EH (cell line): ENCODE results near the gene ZBTB7B.

Experiments
- DNase-seq: peaks from one replicate; pipeline ENCODE4 v3.0.0-alpha.2; 2015; ENCODE audit warnings: low read depth

The ZBTB7B gene

DNA sequence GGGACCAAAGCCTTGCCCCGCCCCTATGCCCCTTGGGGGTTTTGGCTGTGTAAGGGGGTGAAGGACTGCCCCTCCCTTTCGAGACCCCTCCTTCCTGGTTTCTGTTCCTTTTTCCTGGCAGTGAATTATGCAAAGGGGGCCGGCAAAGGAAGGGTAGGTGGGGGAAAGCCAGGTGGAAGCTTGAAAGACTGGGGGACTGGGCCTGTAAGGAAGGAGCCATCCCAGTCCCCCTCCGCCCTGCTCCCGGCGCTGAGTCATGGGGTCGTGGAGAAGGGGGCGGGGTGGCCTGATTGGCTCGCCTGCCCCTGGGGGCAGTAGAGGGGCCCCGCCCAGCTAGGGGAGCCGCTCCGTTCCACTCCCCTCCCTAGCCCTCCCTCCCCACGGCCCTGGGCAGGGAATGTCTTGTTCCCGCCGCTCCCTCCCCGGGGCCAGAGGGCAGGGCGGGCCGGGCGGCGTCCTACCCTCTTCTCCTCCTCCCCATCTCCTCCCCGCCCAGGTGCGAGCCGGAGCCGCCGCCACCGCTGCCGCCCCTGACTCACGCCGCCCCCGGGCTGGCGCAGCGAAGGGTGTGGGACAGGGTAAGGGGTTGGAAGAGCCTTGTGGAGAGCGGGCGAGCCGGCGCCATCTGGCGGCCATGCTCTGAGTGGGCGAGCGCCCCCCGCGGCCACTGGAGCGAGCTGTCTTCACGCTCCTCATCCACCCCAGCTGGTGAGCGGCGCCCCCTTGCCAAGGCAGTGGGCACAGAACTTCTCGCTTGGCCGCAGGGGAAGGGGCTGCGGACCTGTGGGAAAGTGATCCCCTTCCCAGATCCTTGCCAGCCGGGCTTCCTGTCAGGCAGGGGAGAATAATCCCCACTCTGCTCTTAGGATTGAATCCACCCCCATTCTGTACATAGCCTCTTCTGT, 14.7 kb downstream of the ZBTB7B start:
- peak; percentile 84 for DNase-seq

- no peak for DNase-seq
Observed at GRCh38 chr1:155017946-155018316, 15.3 kb downstream of the ZBTB7B start.

- DNase-seq, result peak; percentile 35
Observed at GRCh38 chr1:155018617-155019348, 16.2 kb downstream of the ZBTB7B start.

GRCh38 chr1:155019377-155020245, 17.0 kb downstream of the ZBTB7B start:
- no peak for DNase-seq

GRCh38 chr1:155022136-155022926, 19.7 kb downstream of the ZBTB7B start:
- peak; percentile 26 for DNase-seq

DNA sequence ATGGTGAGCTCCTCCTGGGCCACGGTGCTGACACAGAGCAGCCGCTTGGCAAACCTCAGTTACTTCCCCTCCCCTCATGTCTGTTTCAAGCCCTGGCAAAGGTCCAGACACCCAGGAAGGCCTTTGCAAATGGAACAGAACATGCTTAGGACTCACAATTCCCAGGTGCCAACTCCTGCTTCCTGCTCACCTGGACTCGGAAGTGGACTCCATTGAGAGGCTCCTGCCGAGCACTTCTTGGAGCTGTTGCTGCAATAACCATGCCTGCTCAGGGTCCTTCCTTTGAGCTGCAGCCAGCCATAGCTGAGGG, 20.3 kb downstream of the ZBTB7B start:
- DNase-seq, result no peak

GRCh38 chr1:155023627-155024026, 21.0 kb downstream of the ZBTB7B start:
- DNase-seq, result no peak

DNA sequence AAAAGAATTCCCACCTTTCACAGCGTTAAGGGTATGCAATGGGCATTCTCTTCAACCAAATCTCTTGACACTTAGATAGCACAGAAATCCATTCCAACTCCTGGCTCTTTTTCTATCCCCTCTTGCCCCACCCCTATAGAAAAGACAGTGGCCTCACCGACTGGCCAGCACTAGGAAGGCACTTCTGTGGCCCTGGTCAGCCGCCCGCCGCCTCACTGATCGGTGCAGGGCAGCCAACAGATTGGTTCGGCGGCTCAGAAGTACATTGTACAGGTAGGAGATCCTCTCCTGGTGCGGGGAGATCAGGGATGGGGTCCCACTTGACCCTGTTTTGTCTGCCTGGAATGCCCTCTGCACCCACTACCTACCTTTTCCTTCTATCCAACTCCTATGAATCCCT, 21.7 kb downstream of the ZBTB7B start:
- no peak for DNase-seq

GRCh38 chr1:155026154-155026553, 23.6 kb downstream of the ZBTB7B start:
- no peak for DNase-seq

DNA sequence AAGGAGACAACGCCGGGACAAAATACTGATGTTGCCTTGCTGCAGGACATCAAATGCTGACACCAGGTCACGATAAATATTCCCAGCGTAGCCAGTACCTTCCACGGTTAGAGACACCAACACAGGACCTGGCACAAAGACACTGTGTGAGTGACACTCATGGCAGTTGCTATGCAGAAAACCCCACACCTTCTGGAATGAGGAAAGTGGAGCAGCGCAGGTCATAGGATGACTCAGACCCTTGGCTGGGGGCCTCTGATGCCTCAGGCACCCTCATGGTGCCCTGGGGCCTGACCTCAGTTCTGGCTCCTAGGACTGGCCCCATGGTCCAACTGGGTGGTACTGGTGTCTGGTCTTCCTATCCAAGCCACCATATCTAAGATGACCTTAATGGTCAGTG, 24.0 kb downstream of the ZBTB7B start:
- peak; percentile 42 for DNase-seq

DNA sequence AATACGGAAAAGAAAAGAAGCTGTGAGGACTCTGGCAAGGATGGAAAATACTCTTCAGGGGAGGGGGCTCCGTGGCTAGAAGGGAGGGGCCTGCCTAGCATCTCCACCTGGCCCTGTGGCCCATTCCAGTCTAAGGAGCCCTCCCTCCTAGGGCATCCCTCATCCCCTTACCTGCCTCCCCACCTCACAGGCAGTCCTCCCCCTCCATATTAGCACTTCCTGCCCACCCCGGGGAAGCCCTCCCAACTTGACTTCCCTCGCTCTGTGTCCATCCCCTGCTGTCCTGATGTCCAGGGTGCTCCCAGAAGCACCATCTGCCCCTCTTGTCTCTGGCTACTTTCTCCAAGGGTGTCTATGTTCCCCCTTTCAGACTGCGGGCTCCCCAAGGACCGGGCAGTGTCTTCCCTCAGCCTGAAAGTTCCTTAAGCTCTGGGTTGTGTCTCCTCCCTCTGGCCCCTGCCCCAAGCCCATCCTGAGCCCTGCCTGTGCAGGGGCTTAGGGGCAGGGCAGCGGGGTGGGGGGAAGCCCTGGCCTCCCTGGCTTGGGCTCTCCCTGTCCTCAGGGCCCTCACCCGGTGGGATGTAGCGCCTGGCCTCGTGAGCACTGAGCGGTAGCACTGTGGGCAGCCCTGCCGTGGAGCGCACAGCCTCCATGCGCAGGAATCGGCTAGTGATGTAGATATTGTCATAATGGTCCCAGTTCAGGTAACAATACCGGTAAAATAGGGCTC, 27.1 kb downstream of the ZBTB7B start:
- no peak for DNase-seq

GRCh38 chr1:155030243-155030795, 27.7 kb downstream of the ZBTB7B start:
- DNase-seq, result no peak

- DNase-seq, result no peak
Observed at GRCh38 chr1:155030899-155031298, 28.3 kb downstream of the ZBTB7B start.

DNA sequence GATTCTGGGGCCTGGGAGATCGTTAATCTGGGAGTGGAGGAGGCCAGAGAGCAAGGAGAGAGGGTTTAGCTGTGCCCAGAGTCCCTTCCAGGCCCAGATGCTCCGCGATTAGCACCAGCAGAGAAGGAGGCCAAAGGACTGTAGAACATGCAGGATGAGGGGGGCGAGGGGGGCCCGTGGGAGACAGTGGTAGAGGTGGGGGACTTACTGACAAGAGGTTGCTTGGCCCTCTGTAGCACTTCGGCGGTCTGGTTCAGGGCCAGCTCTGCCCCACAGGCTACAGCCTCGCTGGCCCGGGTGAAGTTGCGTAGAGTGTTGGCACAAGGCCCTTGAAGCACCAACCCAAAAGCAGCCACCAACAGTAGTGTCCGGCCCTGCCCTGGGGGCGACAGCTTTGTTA, 30.3 kb downstream of the ZBTB7B start:
- no peak for DNase-seq

DNA sequence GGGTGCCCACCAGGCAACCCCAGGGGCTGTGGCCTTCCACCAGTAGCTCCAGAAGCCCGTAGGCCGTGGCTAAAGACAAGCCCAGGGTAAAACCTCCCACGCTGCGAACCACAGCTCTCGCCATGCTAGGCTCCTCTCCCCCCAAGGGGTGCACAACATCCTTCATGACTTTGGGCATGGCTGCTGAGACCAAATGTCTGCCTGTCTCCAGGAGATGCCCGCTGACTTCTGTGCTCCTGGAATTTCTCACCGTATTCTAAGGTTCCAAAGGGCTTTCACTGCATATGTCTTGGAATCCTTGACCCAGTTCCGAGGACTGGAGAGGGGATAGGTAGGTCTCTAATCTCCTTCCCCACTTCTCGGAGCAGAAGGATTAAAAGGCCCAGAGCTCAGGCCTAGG, 30.9 kb downstream of the ZBTB7B start, which contains the start of the genes DCST1 and DCST2:
TSS of gene DCST1 (plus strand) at position 301 of the 400 bp plus-strand sequence. CDS start 213 bp downstream, outside the sequence.
TSS of gene DCST2 (minus strand) at position 258 of the 400 bp plus-strand sequence. CDS start at position 178, 80 bp downstream.
- no peak for DNase-seq

DNA sequence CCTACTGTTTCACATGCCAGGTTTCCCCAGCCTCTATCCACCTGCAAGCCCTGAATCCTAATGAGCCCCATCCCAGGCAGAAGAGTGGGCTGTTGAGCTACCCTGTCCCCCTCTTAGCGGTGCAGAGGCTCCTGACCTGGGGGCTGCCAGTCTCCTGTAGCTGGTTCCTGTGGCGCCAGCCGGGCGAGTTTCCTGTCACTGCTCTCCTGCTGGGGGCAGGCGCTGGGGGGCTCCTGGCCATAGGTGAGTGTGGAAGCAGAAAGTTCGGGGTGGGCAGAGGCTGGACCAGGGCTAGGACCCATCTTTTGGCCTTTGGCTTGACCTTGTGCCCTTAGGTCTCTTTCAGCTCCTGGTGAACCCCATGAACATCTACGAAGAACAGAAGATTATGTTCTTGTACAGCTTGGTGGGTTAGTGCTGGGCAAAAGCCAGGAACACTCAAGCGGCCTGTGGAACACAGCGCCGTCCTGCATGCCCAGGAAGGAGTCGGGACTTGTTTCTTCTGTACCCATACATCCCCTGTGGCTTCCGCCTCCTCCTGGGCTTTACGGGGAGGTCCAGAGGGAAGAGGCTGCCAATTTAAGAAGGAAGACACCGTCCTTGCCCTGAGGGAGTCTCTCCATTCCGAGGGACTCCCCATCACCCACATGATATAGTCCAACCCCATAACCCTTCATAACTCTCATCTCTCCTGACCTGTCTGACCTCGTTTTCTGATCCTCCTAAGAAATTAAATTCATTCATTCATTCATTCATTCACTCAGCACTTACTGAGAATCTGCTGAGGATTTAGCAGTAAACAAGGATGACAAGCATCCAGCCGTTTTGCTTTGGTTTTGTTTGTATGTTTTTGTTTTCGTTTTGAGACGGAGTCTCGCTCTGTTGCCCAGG, 32.0 kb downstream of the ZBTB7B start:
- DNase-seq, result no peak

GRCh38 chr1:155035936-155036335, 33.3 kb downstream of the ZBTB7B start:
- DNase-seq, result no peak

GRCh38 chr1:155037043-155037442, 34.4 kb downstream of the ZBTB7B start:
- DNase-seq, result no peak

- DNase-seq, result no peak
Observed at GRCh38 chr1:155037851-155038441, 35.3 kb downstream of the ZBTB7B start.
